GDM1 (cell line): Measurements from ENCODE around the gene LTBP1.

Source experiments
- DNase-seq: peaks from one replicate; lab custom pipeline; 2025; lab: John Stamatoyannopoulos, UW

The LTBP1 gene

DNA sequence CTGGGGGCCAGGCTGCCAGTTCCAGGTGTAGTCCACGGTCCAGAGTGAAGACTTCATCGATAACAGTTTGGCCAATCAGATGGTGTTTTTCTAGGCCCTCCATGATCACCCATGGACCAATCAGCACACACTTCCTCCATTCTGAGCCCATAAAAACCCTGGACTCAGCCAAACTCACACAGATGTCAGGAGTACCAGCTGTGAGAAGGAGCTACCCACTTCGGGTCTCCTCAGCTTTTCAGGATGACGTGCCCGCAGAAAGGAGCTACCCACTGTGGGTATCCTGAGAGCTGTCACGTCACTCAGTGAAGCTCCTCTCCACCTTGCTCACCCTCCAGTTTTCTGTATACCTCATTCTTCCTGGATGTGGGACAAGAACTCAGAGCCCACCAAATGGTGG, 319.7 kb downstream of the LTBP1 start:
- no peak for DNase-seq

- no peak for DNase-seq
Observed at GRCh38 chr2:33267043-33267442, 320.3 kb downstream of the LTBP1 start.

DNA sequence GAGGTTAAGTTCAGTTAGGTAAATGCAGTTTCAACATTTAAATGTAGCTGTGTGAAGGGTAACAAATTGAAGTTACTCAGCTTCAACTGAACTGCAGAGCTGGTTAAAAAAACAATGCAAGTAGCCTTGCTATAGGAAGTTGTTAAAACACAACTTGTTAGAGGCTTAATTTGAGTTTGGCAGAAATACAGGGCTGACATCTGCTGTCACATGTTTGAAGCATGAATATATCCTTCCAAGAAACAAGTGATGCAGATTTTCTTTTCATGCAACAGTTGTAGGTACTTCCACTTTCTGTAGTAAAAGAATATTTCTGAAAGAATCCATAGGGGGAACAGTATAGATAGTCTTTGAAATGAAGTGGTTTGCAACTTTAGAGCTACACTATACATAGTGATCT, 321.0 kb downstream of the LTBP1 start:
- no peak for DNase-seq

GRCh38 chr2:33268246-33268831, 321.6 kb downstream of the LTBP1 start:
- DNase-seq = no peak

DNA sequence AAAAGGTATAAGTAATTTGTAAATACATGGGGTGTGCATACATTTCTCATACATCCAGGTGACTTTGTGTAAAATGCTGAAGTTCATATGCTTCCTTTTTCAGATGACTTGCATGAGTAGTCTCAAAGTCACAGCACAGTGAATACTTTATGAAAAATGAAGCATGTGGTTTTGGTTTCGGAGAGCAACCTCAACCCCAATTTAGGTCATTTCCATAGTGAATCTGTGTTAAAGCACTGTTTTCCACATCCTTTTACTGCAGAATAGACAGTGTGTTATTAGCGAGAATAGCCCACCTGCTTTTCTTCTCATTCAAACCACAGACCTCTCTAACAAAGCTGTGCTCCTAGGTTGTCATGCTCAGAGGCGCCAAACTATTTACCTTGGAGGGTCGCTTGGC, 325.2 kb downstream of the LTBP1 start:
- peak; percentile 8 for DNase-seq

DNA sequence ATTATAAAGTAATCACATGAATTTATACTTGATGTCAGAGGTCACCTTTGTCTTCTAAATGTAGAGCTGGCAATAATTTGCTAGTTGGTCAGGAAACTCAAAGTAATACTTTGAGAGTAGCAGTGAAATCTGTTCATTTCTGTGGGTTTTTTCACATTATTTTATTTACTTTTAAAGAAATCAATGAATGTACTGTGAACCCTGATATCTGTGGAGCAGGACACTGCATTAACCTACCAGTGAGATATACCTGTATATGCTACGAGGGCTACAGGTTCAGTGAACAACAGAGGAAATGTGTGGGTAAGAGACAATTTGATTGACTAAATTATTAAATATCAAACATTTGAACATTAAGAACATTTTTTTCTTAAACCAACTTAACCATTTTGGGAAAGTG, 326.7 kb downstream of the LTBP1 start:
- DNase-seq = no peak

DNA sequence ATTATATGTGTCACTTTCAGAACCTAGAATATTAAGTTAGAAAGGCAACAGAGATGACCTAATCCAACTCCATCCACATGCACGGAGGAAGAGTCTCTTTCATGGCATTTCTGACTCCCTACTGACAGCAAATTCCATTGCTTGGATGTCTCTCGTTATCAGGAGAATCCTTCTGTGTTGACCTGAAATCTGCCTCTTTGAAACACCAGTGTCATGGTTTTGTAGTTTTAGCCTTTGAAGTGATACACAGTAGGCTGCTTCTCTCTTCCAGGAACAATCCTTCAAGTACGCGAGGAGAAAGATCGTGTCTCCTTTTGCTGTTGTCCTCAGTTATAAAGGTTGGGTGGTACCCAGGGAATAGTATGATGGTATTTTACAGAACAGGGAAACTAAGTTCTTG, 327.8 kb downstream of the LTBP1 start:
- no peak for DNase-seq

- DNase-seq = no peak
Observed at GRCh38 chr2:33275689-33276444, 329.1 kb downstream of the LTBP1 start.

DNA sequence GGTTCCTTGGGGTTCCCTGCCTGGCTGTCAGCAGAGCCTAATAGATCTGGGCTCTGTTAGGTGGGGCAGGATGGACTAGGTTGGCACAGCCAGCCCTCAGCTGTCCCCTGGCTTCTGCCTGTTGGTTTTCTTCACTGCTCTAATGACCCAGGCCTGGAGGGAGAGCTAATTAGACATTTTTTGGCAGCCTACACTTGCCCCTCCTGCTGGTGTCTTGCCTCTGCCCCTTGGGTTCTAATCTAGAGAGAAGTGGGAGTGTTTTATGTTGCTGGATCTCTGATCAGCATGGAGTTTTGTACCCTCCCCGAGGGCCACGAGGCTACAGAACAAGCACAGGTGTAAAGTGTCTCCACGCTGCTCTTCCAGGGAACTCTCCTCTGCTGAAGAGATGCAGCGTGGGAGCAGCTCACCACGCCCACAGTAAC, 330.3 kb downstream of the LTBP1 start:
- DNase-seq = no peak

GRCh38 chr2:33278245-33278943, 331.6 kb downstream of the LTBP1 start:
- DNase-seq = no peak

DNA sequence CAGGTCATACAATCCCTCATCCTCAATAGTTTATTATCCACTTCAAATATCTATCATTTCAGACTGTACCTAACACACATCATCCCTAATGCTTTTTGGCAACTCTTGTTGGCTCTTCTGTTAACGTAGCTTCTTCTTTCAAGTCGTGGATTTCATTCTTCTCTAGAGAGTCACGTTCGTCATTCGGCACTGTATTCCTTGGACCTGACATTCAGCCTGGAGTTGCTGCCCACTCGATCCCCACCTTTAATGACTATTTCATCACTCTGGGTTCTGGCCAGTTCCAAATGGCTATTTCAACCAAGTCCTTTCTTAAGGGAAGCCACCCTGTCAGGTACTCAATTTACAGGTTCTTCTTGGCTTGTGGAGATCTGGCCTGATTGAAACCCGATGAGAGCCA, 337.5 kb downstream of the LTBP1 start:
- DNase-seq = no peak

DNA sequence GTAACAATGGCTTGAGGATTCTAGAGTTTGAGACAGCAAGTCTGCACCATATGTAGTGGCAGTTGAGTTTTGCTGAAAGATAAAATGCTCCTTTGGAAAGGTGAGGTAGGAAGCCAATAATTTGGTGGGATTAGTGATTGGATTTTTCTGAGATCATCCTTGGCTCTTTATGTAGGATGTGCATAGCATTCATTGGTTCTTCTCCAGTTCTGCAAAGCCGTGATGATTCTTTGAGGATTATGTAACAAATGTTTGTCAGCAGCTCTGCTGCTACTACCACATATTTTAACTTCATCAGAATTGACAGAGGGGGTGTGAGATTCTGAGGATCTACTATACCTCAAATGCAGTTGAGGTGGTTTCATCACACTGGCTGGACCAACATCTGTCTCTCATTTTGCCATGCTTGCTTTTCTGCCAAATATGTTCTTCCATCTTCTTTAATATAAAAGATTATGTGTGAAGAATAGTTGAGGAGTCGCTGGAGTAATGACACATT, 340.8 kb downstream of the LTBP1 start:
- no peak for DNase-seq

- no peak for DNase-seq
Observed at GRCh38 chr2:33288011-33288410, 341.3 kb downstream of the LTBP1 start.

- DNase-seq = no peak
Observed at GRCh38 chr2:33289961-33290360, 343.2 kb downstream of the LTBP1 start.

- no peak for DNase-seq
Observed at GRCh38 chr2:33291278-33292013, 344.7 kb downstream of the LTBP1 start.

DNA sequence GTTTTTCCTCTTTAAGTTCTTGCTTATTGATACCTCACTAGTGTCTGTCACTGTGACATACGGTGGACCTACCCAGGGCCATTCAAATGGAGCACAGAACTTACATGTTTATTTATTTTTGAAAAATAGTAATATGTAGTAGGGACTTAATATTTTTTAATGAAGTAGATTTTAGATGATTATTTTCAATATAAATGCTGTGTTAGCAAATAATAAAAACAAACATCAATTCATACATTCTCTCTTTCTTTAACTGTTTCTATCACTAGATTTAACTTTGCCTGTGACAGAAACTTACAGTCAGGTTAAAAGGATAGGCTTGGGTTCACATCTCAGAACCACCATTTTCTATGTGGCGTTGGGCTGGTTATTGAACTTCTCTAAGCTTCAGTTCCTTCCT, 345.3 kb downstream of the LTBP1 start:
- DNase-seq = no peak

- no peak for DNase-seq
Observed at GRCh38 chr2:33292981-33293595, 346.3 kb downstream of the LTBP1 start.

DNA sequence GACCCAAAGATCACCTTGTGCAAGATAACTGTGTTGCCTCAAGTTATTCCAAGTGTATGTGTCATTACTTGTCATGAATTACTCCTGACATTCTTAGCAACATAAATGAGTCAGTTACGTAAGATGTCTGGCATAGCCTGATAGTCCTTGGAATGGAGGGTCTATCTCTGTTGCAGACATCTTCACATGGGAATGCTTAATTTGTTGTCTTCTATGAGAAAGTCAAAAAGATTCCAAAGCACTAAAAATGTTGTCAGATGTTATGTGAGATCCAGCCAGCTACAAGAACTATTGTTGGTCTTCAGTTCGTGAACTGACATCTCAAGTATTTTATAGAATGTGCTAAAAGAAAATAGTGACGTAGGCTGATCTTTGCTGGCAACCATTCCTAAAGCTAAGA, 351.5 kb downstream of the LTBP1 start:
- DNase-seq = no peak

- DNase-seq = no peak
Observed at GRCh38 chr2:33301355-33301754, 354.6 kb downstream of the LTBP1 start.

GRCh38 chr2:33302348-33302747, 355.6 kb downstream of the LTBP1 start:
- no peak for DNase-seq

DNA sequence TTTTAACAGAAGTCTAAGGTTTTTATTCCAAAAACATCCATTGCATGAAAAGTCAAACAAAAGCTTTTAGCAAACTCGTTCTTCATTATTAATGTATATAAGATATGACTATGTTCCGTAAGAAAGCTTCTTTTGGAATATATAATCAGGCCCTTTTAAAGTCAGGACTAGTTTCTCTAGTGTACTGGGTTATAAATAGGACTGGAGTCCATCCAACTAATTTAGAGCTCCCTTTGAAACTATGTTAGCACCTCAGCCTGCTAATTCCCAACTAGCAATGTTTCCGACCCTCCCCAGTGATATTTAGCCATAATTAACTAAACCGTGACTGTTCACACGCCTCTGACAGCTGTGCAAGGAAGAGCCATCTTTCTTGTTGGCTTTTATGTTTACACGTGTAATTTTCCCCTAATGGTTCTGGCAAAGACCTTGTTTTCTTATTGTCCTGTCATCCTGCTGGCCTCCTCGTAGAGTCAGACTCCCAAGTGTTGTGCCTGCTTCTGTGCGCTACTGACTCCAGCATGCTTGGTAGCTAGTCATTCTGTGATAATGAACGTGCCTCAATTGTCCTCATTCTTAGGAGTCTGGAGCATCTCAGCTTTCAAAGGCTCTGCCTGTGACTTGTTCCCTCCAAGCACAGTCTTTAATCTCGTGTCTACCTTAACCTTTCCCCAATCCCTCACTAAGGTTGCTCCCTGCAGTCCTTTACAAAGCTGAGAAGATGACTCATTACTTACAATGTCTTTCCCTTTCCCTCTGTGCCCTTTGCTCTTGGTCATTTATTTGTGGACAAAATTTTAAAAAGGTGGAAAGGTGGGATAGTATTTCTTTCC, 357.5 kb downstream of the LTBP1 start:
- DNase-seq = no peak
